WTC11 (cell line): Measurements from ENCODE around the gene FBXL16.

Source experiments
- CTCF ChIP-seq: fragments of 200-600 bp; IDR thresholded peaks from 2 replicates; pipeline ENCODE4 v1.8.0; 2022; ENCODE audit warnings: antibody characterized with exemption
- GABPB1 ChIP-seq: sonication (generic); formaldehyde crosslinking; IDR thresholded peaks from 2 replicates; pipeline ENCODE4 v1.8.1; 2023; ENCODE audit warnings: mild to moderate bottlenecking, missing genetic modification reagents
- GRHL2 ChIP-seq: fragments of 250-450 bp; sonication (Bioruptor Pico); IDR thresholded peaks from 2 replicates; pipeline ENCODE4 v1.8.0; 2022; ENCODE audit warnings: mild to moderate bottlenecking, moderate library complexity; ENCODE audit not compliant: insufficient replicate concordance, severe bottlenecking
- IRF1 ChIP-seq: sonication (generic); formaldehyde crosslinking; IDR thresholded peaks from 2 replicates; pipeline ENCODE4 v1.8.0; 2023; ENCODE audit warnings: missing genetic modification reagents
- NR2C2 ChIP-seq: sonication (generic); formaldehyde crosslinking; IDR thresholded peaks from 2 replicates; pipeline ENCODE4 v1.8.0; 2022; ENCODE audit warnings: mild to moderate bottlenecking, missing genetic modification reagents
- PREB ChIP-seq: sonication (generic); formaldehyde crosslinking; IDR thresholded peaks from 2 replicates; pipeline ENCODE4 v1.8.1; 2022; ENCODE audit warnings: mild to moderate bottlenecking, missing genetic modification reagents, moderate library complexity, borderline replicate concordance
- SP1 ChIP-seq: sonication (generic); formaldehyde crosslinking; conservative IDR thresholded peaks from 2 replicates; pipeline ENCODE4 v1.8.1; 2022; ENCODE audit warnings: missing genetic modification reagents
- TCF7 ChIP-seq: sonication (generic); formaldehyde crosslinking; IDR thresholded peaks from 2 replicates; pipeline ENCODE4 v1.8.0; 2022; ENCODE audit warnings: mild to moderate bottlenecking, low read depth, missing genetic modification reagents, moderate library complexity
- TP53 ChIP-seq: sonication (generic); formaldehyde crosslinking; IDR thresholded peaks from 2 replicates; pipeline ENCODE4 v1.8.1; 2023; ENCODE audit warnings: mild to moderate bottlenecking, missing genetic modification reagents
- ZBTB43 ChIP-seq: sonication (generic); formaldehyde crosslinking; IDR thresholded peaks from 2 replicates; pipeline ENCODE4 v1.8.1; 2023; ENCODE audit warnings: mild to moderate bottlenecking, missing genetic modification reagents
- ZNF512 ChIP-seq: sonication (generic); formaldehyde crosslinking; IDR thresholded peaks from 2 replicates; pipeline ENCODE4 v1.8.1; 2022; ENCODE audit warnings: missing genetic modification reagents, borderline replicate concordance
- TF ChIP-seq, protein P1 (sequence below): sonication (generic); formaldehyde crosslinking; IDR thresholded peaks from 2 replicates; pipeline ENCODE4 v1.8.1; 2022; ENCODE audit warnings: mild to moderate bottlenecking, moderate library complexity, missing genetic modification reagents
- TF ChIP-seq, protein P2 (sequence below): sonication (generic); formaldehyde crosslinking; IDR thresholded peaks from 2 replicates; pipeline ENCODE4 v1.8.1; 2023; ENCODE audit warnings: mild to moderate bottlenecking, moderate library complexity, missing genetic modification reagents

- TF ChIP-seq CTCF (no peak), ZNF512 (CRISPR knock-in tag) (no peak), NR2C2 (CRISPR knock-in tag) (no peak), GRHL2 (CRISPR knock-in tag) (no peak), PREB (CRISPR knock-in tag) (no peak), IRF1 (CRISPR knock-in tag) (no peak), ZBTB43 (CRISPR knock-in tag) (no peak), SP1 (no peak), GABPB1 (no peak), TP53 (no peak), TCF7 (no peak)
- TF ChIP-seq, protein P1, sequence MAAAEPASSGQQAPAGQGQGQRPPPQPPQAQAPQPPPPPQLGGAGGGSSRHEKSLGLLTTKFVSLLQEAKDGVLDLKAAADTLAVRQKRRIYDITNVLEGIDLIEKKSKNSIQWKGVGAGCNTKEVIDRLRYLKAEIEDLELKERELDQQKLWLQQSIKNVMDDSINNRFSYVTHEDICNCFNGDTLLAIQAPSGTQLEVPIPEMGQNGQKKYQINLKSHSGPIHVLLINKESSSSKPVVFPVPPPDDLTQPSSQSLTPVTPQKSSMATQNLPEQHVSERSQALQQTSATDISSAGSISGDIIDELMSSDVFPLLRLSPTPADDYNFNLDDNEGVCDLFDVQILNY (CRISPR knock-in tag) = no peak
- TF ChIP-seq, protein P2, sequence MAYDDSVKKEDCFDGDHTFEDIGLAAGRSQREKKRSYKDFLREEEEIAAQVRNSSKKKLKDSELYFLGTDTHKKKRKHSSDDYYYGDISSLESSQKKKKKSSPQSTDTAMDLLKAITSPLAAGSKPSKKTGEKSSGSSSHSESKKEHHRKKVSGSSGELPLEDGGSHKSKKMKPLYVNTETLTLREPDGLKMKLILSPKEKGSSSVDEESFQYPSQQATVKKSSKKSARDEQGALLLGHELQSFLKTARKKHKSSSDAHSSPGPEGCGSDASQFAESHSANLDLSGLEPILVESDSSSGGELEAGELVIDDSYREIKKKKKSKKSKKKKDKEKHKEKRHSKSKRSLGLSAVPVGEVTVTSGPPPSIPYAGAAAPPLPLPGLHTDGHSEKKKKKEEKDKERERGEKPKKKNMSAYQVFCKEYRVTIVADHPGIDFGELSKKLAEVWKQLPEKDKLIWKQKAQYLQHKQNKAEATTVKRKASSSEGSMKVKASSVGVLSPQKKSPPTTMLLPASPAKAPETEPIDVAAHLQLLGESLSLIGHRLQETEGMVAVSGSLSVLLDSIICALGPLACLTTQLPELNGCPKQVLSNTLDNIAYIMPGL (CRISPR knock-in tag) = no peak
These were observed 29.1 kb downstream of the FBXL16 start for GRCh38 chr16:676565-676902.
